NB4 (cell line): ENCODE measurements around the gene OR10G3.
"Not testable (repeated sequence)": the region's sequence is repeated elsewhere in the genome, so short reads cannot be mapped to it uniquely, and the experiment has no call there.

Experiments used
- MYC ChIP-seq: IDR thresholded peaks from 2 replicates; pipeline ENCODE4 v1.6.1; 2011; ENCODE audit warnings: low read depth, low read length
- POLR2A ChIP-seq: IDR thresholded peaks from 2 replicates; pipeline ENCODE4 v1.6.1; 2011; ENCODE audit warnings: mild to moderate bottlenecking; ENCODE audit not compliant: insufficient read length; ENCODE audit errors: extremely low read depth
- TF ChIP-seq, protein P1 (sequence below): IDR thresholded peaks from one replicate; pipeline ENCODE4 v1.5.1; 2012; ENCODE audit warnings: low read depth, low read length
- TF ChIP-seq, protein P2 (sequence below): IDR thresholded peaks from 2 replicates; pipeline ENCODE4 v1.6.1; 2011; ENCODE audit warnings: low read depth, low read length

DNA sequence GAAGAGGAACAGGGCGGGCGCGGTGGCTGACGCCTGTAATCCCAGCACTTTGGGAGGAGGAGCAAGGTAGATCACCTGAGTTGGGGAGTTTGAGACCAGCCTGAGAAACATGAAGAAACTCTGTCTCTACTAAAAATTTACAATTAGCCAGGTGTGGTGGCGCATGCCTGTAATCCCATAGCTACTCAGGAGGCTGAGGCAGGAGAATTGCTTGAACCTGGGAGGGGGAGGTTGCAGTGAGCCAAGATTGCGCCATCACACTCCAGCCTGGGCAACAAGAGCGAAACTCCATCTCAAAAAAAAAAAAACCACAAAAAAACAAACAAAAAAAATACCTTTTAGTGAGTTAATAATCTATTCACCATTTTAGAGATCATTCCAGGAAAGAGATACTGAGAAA, 35.3 kb downstream of the OR10G3 start:
- TF ChIP-seq, protein P1, sequence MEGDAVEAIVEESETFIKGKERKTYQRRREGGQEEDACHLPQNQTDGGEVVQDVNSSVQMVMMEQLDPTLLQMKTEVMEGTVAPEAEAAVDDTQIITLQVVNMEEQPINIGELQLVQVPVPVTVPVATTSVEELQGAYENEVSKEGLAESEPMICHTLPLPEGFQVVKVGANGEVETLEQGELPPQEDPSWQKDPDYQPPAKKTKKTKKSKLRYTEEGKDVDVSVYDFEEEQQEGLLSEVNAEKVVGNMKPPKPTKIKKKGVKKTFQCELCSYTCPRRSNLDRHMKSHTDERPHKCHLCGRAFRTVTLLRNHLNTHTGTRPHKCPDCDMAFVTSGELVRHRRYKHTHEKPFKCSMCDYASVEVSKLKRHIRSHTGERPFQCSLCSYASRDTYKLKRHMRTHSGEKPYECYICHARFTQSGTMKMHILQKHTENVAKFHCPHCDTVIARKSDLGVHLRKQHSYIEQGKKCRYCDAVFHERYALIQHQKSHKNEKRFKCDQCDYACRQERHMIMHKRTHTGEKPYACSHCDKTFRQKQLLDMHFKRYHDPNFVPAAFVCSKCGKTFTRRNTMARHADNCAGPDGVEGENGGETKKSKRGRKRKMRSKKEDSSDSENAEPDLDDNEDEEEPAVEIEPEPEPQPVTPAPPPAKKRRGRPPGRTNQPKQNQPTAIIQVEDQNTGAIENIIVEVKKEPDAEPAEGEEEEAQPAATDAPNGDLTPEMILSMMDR: not testable (repeated sequence)
- TF ChIP-seq POLR2A, MYC: not testable (repeated sequence)
- TF ChIP-seq, protein P2, sequence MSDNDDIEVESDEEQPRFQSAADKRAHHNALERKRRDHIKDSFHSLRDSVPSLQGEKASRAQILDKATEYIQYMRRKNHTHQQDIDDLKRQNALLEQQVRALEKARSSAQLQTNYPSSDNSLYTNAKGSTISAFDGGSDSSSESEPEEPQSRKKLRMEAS: not testable (repeated sequence)
